Measurements from ENCODE around the gene EMX1.
A peak's percentile ranks its signal among the peaks of the same experiment; 100 is the strongest.

The EMX1 gene

DNA sequence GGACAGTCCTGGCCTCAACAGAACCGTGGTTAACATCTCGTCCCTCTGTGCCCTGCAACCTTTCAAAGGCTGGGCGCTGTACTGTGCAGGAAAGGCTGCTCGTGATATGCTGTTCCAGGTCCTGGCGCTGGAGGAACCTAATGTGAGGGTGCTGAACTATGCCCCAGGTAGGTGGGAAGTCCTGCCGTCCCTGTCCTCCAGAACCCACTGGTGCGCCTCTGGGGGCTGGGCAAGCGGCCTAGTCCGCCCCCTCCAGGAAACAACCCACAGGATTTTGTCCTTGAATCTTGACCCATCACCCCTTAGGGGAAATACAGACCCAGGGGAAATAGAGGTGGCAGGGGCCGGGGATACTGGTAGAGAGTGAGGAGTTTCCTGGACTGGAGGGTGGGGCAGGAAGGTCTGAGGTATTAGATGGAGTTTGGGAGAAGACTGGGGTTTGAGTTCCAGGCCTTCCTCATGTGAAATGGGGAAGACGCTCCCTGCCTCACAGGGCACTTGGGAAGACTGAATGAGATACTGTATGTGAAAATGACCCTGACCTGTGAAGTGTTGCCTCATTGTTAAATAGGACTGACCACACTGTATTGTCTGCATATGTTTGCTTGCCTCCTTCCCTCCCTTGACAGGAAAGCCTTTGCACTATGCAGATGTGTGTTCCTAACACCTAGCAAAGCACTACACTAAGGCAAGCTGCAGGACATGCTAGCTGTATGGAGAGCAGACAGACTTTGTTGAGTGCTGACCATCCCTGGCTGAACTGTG is 28.7 kb upstream of the EMX1 start:
- no peak for TF ChIP-seq CTCF (IDR thresholded peaks at IDR 0.05)

DNA sequence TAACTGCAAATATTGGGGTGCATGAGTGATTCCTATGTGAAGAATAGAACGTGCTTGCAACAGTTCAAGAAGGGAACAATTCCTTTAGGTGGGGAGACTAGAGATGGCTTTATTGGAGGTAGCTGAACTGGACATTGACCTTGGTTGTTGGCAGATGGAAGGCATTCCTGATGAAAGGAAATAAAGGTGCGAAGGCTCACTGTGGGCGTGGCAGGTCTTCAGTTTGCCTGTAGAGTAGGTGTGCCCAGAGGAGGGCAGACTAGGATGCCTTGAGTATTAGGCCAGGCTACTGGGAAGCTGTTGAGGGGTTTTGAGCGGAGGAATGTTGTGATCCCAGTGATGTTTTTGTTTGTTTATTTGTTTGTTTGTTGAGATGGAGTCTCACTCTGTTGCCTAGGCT is 27.3 kb upstream of the EMX1 start:
- TF ChIP-seq CTCF (IDR thresholded peaks at IDR 0.05) = no peak

GRCh38 chr2:72891091-72891818 is 26.1 kb upstream of the EMX1 start:
- TF ChIP-seq CTCF (IDR thresholded peaks at IDR 0.05) = no peak

DNA sequence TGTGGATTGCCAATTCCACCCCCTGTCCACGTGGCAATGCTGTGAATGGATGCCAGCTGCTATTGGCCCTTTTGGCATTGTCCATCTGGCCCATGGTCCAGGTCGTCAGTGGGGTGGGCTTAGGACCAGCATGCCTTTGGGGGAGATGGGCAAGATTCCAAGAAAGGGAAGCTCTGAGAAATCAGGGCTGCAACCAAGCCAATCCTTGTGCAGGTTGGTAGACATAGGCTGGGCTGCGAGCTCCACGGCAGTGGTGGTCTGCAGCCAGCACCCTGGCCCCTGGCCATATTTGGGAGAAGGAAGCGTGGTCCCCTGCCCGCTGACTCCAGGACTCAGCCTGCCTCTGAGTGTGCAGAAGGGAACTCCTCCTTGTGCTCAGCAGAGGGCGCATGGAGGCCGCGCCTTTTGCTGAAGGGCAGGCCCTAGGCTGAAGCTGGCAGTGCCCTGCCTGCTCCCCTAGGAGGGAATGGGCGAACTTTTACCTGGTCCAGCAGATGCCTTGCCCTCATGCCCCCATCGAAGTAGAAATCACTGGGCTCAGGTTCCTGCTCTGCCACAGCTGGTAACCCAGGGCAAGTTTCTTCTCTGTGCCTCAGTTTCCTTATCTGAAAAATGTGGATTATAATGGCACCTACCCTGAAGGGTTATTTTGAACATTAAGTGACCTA is 24.7 kb upstream of the EMX1 start:
- TF ChIP-seq CTCF (IDR thresholded peaks at IDR 0.05) = peak; percentile 62

GRCh38 chr2:72893594-72894319 is 23.6 kb upstream of the EMX1 start:
- peak; percentile 39; the same call in 1 of the 2 replicates for TF ChIP-seq CTCF (IDR thresholded peaks at IDR 0.05)

- no peak for TF ChIP-seq CTCF (IDR thresholded peaks at IDR 0.05)
Observed at GRCh38 chr2:72894514-72894913, 22.8 kb upstream of the EMX1 start.

DNA sequence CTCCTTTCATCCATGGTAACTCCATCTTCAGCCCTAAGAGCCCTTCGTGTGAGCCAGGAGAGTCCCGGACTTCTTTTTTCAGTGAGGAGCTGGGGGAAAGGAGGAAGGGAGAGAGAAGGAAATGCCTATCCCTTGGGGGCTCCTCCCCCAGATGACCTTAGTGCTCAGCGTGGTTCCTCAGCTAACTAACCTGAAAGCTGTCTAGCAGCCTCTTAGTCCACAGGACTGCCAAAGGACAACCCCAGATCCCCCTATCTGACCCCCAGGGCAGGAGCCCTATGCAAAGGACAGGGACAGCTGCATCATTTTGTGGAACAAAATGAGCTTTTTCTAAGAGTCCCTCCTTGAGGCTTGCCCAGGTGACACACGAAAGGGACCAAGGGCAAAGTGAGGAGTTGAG is 22.2 kb upstream of the EMX1 start:
- TF ChIP-seq CTCF (IDR thresholded peaks at IDR 0.05) = no peak
